Esophagus muscularis mucosa (tissue), 4 donors: Measurements from ENCODE around the gene NUDT16L1. TPM values are rescaled to one million over a fixed set of nuclear protein-coding genes. Genes with fewer than 3 reads are reported as not detected.

Source experiments
- DNase-seq: peaks from one replicate; pipeline ENCODE4 v3.0.0-alpha.2; 2017; ENCODE audit errors: extremely low spot score
- H3K27ac ChIP-seq, 4 donors: fragments of 200-600 bp; sonication (generic); replicated peaks in 1 of 4; 1 replicate in 3 of 4; 2 replicates in 1 of 4; pipeline ENCODE4 v1.5.1; 2016 to 2019; ENCODE audit warnings: mild to moderate bottlenecking in 1 of 4
- H3K27me3 ChIP-seq, 4 donors: fragments of 200-600 bp; sonication (generic); one replicate each; pipeline versions ENCODE4 v1.5.1 to v1.6.0; 2016 to 2019
- H3K36me3 ChIP-seq, 4 donors: fragments of 200-600 bp; sonication (generic); one replicate each; pipeline ENCODE4 v1.5.1; 2016 to 2019
- H3K4me1 ChIP-seq, 4 donors: fragments of 200-600 bp; sonication (generic); one replicate each; pipeline ENCODE4 v1.5.1; 2016 to 2019
- H3K4me3 ChIP-seq, 4 donors: fragments of 200-600 bp; sonication (generic); 1 replicate in 2 of 4; 2 replicates in 2 of 4; pipeline ENCODE4 v1.5.1; 2016 to 2019; ENCODE audit warnings: mild to moderate bottlenecking in 4 of 4, moderate library complexity in 1 of 4
- H3K9me3 ChIP-seq, 4 donors: fragments of 200-600 bp; sonication (generic); 1 replicate in 3 of 4; 2 replicates in 1 of 4; pipeline ENCODE4 v1.5.1; 2016 to 2019
- CTCF ChIP-seq, 3 experiments: fragments of 200-600 bp in 2 of 3; fragments of 450-650 bp in 1 of 3; sonication (generic) in 2 of 3; IDR thresholded peaks; one replicate each; pipeline ENCODE4 v1.5.1; 2017 to 2019; ENCODE audit warnings: antibody characterized with exemption in 3 of 3, mild to moderate bottlenecking in 2 of 3, moderate library complexity in 1 of 3
- EP300 ChIP-seq: sonication (generic); formaldehyde crosslinking; IDR thresholded peaks from one replicate; pipeline ENCODE4 v1.6.1; 2017; ENCODE audit warnings: antibody characterized with exemption
- POLR2A ChIP-seq: fragments of 450-650 bp; IDR thresholded peaks from one replicate; pipeline ENCODE4 v1.6.1; 2017; ENCODE audit warnings: antibody characterized with exemption, moderate library complexity, mild to moderate bottlenecking, low read depth
- POLR2AphosphoS5 ChIP-seq, 2 donors: sonication (generic); formaldehyde crosslinking; IDR thresholded peaks; one replicate each; pipeline ENCODE4 v1.6.1; 2017; ENCODE audit warnings: antibody characterized with exemption in 2 of 2
- WGBS: methylation state at CpG from one replicate; pipeline ENCODE4 v1.1.5; 2018; 5-methylcytosine and 5-hydroxymethylcytosine counted together
- intact Hi-C: fragments of 100-400 bp; cut with DNase I; formaldehyde crosslinking; loops from one replicate; pipeline ENCODE4 v1.15.1; 2023
- total RNA-seq, 4 donors: library from RNA; depleted of rRNA; stranded (reverse); fragments of >200 nt; gene quantifications; one replicate each; pipeline versions ENCODE4 v1.1.0 to v1.2.1, GENCODE V29; 2016

NUDT16L1 gene
- 10 to 100 TPM; 18.1 to 33.9 (median 24.6) TPM for total RNA-seq

GRCh38 chr16:4693296-4693955 is at the start of gene NUDT16L1:
Gene NUDT16L1 (plus strand): TSS chr16:4693562. CDS start chr16:4693727, 165 bp downstream.
- Histone ChIP-seq H3K27me3 (no peaks in the 10 kb centered on the region), H3K36me3 (peaks cover 20 to 54% (median 49%) of the 10 kb centered on the region in 4 donors), H3K27ac (peak within 1 kb of the TSS; percentile 84 to 94 (median 91)), H3K4me3 (peak within 1 kb of the TSS; percentile 88 to 98 (median 91)), H3K4me1 (peaks cover 32 to 48% (median 42%) of the 10 kb centered on the region in 4 donors), H3K9me3 (no peaks in the 10 kb centered on the region)
- WGBS: under 1% methylated on average over 48 of the region's 91 CpGs
- TF ChIP-seq EP300: no peak
- TF ChIP-seq POLR2A: no peak
- TF ChIP-seq CTCF (IDR thresholded peaks at IDR 0.05): peak; percentile 27 to 61 (median 42)
- peak; percentile 58 to 81 for TF ChIP-seq POLR2AphosphoS5 (IDR thresholded peaks at IDR 0.05)
- peak; percentile 98 for DNase-seq
- intact Hi-C loops: no loop called here

- H3K27me3 ChIP-seq: no peaks in the 10 kb centered on the region
- intact Hi-C loops: no loop called here
- no peak for DNase-seq
- H3K9me3 ChIP-seq: no peaks in the 10 kb centered on the region
- peaks cover 0 to 12% (median 3%) of the 10 kb centered on the region in 4 donors for H3K4me1 ChIP-seq
- H3K4me3 ChIP-seq: no peak overlapping the region
- peaks cover 10 to 49% (median 27%) of the 10 kb centered on the region in 4 donors for H3K36me3 ChIP-seq
- H3K27ac ChIP-seq: no peak overlapping the region
- TF ChIP-seq EP300 (no peak), POLR2AphosphoS5 (IDR thresholded peaks at IDR 0.05) (no peak), POLR2A (no peak), CTCF (IDR thresholded peaks at IDR 0.05) (no peak)
- 97% methylated on average over 9 of the region's 22 CpGs for WGBS
These were observed 46.4 kb upstream of the NUDT16L1 start for GRCh38 chr16:4646773-4647643.

GRCh38 chr16:4647644-4647980 is 45.8 kb upstream of the NUDT16L1 start:
- H3K27me3 ChIP-seq: no peaks in the 10 kb centered on the region
- TF ChIP-seq POLR2AphosphoS5 (IDR thresholded peaks at IDR 0.05) (no peak), CTCF (IDR thresholded peaks at IDR 0.05) (no peak), POLR2A (no peak), EP300 (no peak)
- intact Hi-C loops: no loop called here
- 96% methylated on average over 8 of the region's 8 CpGs for WGBS
- H3K36me3 ChIP-seq: peaks cover 15 to 55% (median 33%) of the 10 kb centered on the region in 4 donors
- H3K4me1 ChIP-seq: peaks cover 0 to 12% (median 3%) of the 10 kb centered on the region in 4 donors
- no peak overlapping the region for H3K27ac ChIP-seq
- DNase-seq: no peak
- H3K9me3 ChIP-seq: no peaks in the 10 kb centered on the region
- no peak overlapping the region for H3K4me3 ChIP-seq

- intact Hi-C loops: no loop called here
- Histone ChIP-seq H3K9me3 (no peaks in the 10 kb centered on the region), H3K4me3 (no peak overlapping the region), H3K27me3 (no peaks in the 10 kb centered on the region), H3K4me1 (peaks cover 0 to 12% (median 3%) of the 10 kb centered on the region in 4 donors), H3K36me3 (peaks cover 25 to 68% (median 46%) of the 10 kb centered on the region in 4 donors), H3K27ac (no peak overlapping the region)
- DNase-seq: no peak
- TF ChIP-seq POLR2AphosphoS5 (IDR thresholded peaks at IDR 0.05) (no peak), CTCF (IDR thresholded peaks at IDR 0.05) (no peak), POLR2A (no peak), EP300 (no peak)
- WGBS: 88% methylated on average over 11 of the region's 13 CpGs
These were observed 44.4 kb upstream of the NUDT16L1 start for GRCh38 chr16:4648917-4649316.
